Muscle of back (tissue), 11 donors: ENCODE results near the gene GALNT14. TPM values are rescaled to one million over a fixed set of nuclear protein-coding genes. Genes with fewer than 3 reads are reported as not detected.

Experiments used
- DNase-seq, 3 donors: peaks; one replicate each; pipeline versions ENCODE4 v3.0.0 to v3.0.0-alpha.2; 2013
- polyA plus RNA-seq, 10 donors: library from polyadenylated mRNA; unstranded; fragments of 120-200 nt; gene quantifications; one replicate each; pipeline ENCODE4 v1.2.1, GENCODE V29; 2013; ENCODE audit not compliant: insufficient read length in 10 of 10

The GALNT14 gene
- polyA plus RNA-seq, 10 donors, result 1.8 to 6.0 (median 2.9) TPM

GRCh38 chr2:30981096-30981495 lies 157.1 kb downstream of the GALNT14 start:
- peak in 2 of 3 donors; percentile 19 to 38 for DNase-seq

GRCh38 chr2:30979822-30980245 lies 158.4 kb downstream of the GALNT14 start:
- peak in 2 of 3 donors; percentile 25 to 66 for DNase-seq

GRCh38 chr2:30978854-30979253 lies 159.4 kb downstream of the GALNT14 start:
- no peak for DNase-seq

GRCh38 chr2:30978044-30978443 lies 160.2 kb downstream of the GALNT14 start:
- no peak for DNase-seq

- DNase-seq, result no peak
Measured at GRCh38 chr2:30975156-30975555, 163.1 kb downstream of the GALNT14 start.

- DNase-seq, result no peak
Measured at GRCh38 chr2:30974554-30974953, 163.7 kb downstream of the GALNT14 start.

GRCh38 chr2:30974092-30974491 lies 164.1 kb downstream of the GALNT14 start:
- DNase-seq, result no peak

GRCh38 chr2:30971231-30972025 lies 166.8 kb downstream of the GALNT14 start:
- peak in 1 of 3 donors; percentile 16 for DNase-seq

- DNase-seq, result no peak
Measured at GRCh38 chr2:30968660-30969397, 169.4 kb downstream of the GALNT14 start.

- DNase-seq, result no peak
Measured at GRCh38 chr2:30966786-30967185, 171.5 kb downstream of the GALNT14 start.

- no peak for DNase-seq
Measured at GRCh38 chr2:30965022-30965531, 173.2 kb downstream of the GALNT14 start.

- DNase-seq, result no peak
Measured at GRCh38 chr2:30964334-30965005, 173.8 kb downstream of the GALNT14 start.

GRCh38 chr2:30963184-30963583 lies 175.1 kb downstream of the GALNT14 start:
- no peak for DNase-seq

GRCh38 chr2:30960213-30960612 lies 178.0 kb downstream of the GALNT14 start:
- DNase-seq, result no peak

- DNase-seq, result no peak
Measured at GRCh38 chr2:30959653-30960052, 178.6 kb downstream of the GALNT14 start.

- no peak for DNase-seq
Measured at GRCh38 chr2:30958918-30959265, 179.3 kb downstream of the GALNT14 start.

GRCh38 chr2:30958193-30958917 lies 179.9 kb downstream of the GALNT14 start:
- DNase-seq, result no peak

- DNase-seq, result no peak
Measured at GRCh38 chr2:30957591-30957990, 180.6 kb downstream of the GALNT14 start.

GRCh38 chr2:30956995-30957394 lies 181.2 kb downstream of the GALNT14 start:
- DNase-seq, result no peak

GRCh38 chr2:30955516-30956132 lies 182.6 kb downstream of the GALNT14 start:
- DNase-seq, result no peak

- DNase-seq, result no peak
Measured at GRCh38 chr2:30950339-30950738, 187.9 kb downstream of the GALNT14 start.
